HG02943 (cell line): Measurements from ENCODE around the gene KIF22.
A peak's percentile ranks its signal among the peaks of the same experiment; 100 is the strongest.
"Not testable (repeated sequence)": the region's sequence is repeated elsewhere in the genome, so short reads cannot be mapped to it uniquely, and the experiment has no call there.

Source experiments
- ATAC-seq: cut with Tn5 transposase; IDR thresholded peaks from one replicate; pipeline ENCODE4 v1.9.1; 2021; ENCODE audit warnings: mild to moderate bottlenecking, low read depth, moderate library complexity; ENCODE audit not compliant: unreplicated experiment

Gene KIF22

DNA sequence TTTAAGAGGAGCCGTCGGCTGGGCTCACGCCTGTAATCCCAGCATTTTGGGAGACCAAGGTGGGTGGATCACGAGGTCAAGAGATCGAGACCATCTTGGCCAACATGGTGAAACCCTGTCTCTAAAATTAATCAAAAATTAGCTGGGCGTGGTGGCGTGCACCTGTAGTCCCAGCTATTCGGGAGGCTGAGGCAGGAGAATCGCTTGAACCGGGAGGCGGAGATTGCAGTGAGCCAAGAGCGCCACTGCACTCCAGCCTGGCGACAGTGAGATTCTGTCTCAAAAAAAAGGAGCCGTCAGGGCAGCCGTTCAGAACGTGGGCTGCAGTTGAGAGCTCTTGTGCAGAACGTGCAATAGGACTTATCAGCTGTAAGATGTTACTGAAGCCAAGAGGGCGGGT is 2.6 kb downstream of the KIF22 start:
- not testable (repeated sequence) for ATAC-seq

- no peak for ATAC-seq
Observed at GRCh38 chr16:29794231-29794710, 3.7 kb downstream of the KIF22 start.

DNA sequence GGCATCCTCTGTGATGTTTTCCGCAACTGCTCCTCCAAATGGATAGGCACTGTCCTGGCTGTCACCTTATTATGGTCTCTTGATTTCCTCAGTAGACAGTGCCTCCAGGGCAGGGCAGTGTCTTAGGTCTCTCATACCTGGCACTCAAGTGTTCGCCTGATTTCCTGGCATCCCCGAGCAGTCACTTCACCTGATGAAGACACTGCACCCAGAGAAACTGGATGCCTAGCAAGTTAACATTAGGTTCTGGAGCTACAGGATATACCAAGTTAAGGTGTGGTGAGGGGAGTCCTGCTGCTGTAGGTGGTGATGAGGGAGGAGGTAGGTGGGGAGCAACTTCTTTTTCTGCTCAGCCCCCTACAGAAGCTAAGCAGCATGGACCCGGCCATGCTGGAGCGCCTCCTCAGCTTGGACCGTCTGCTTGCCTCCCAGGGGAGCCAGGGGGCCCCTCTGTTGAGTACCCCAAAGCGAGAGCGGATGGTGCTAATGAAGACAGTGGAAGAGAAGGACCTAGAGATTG is 11.9 kb downstream of the KIF22 start:
- ATAC-seq: no peak

GRCh38 chr16:29804020-29804419 is 13.5 kb downstream of the KIF22 start:
- no peak for ATAC-seq

GRCh38 chr16:29804455-29805231 is 14.1 kb downstream of the KIF22 start:
- no peak for ATAC-seq

DNA sequence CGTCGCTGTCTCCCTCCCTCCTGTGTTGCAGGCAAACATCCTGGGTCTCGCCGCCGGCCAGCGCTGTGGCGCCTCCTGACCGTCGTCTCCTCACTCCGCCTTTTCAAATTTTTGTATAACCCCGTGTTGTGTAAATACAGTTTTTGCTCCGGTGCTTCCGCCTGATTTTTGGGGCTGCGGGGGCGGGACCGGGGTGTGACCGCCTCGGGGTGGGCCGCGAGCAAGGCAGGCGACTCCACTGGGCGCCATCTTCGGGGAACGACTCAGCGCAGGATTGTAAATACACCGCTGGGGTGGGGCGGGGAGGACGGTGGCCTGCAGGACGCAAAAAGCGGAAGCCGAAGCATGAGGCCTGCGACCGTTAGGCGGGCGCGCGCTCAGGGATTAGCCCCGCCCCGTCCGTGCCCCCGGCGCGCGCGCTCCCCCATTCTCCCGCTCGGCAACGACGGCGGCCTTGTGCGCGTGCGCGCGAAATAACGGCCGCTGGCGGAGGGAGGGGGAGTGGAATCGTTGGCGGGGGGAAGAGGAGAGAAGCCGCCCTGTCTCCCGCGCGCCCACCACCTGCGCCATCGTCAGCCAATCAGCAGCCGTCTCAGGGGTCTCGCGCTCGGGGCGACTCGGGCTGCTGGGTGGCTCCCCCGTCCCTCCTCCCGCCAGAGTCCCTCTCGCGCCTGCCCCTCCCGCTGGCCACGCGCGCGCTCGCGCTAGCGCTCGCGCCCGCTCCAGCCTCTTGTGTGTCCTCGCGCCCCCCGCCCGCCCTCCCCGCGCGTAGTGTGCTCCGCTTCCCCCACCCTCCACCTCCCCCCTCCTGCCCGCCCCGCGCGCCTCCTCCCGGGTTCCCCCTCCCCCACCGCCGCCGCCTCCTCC is 14.9 kb downstream of the KIF22 start:
- ATAC-seq: peak; percentile 54

DNA sequence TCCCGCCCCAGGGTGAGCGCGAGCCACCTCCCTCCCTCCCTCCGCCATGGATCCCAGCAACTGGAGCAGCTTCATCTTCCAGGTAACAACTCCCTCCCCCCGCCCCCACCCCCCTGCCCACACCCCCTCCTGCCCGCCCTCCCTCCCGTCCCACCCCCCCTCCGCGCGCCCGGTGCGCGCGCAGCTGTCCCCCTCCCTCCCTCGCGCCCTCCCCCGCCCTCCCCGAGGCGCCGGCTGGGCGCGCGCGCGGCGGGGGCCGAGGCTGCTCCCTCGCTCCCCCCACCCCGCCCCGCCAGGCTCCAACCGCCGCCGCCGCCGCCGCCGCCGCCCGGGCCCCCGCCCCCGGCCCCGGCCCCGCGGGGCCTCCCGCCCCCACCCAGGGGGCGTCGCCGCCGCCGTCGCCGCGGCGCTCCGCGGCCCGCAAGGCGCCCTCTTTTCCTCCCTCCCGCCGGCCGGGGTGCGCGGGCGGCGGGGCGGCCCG is 15.6 kb downstream of the KIF22 start, which contains the start of gene MAZ:
TSS of gene MAZ (plus strand) at position 431 of the 481 bp plus-strand sequence. CDS start 173 bp downstream, outside the sequence.
- no peak for ATAC-seq

DNA sequence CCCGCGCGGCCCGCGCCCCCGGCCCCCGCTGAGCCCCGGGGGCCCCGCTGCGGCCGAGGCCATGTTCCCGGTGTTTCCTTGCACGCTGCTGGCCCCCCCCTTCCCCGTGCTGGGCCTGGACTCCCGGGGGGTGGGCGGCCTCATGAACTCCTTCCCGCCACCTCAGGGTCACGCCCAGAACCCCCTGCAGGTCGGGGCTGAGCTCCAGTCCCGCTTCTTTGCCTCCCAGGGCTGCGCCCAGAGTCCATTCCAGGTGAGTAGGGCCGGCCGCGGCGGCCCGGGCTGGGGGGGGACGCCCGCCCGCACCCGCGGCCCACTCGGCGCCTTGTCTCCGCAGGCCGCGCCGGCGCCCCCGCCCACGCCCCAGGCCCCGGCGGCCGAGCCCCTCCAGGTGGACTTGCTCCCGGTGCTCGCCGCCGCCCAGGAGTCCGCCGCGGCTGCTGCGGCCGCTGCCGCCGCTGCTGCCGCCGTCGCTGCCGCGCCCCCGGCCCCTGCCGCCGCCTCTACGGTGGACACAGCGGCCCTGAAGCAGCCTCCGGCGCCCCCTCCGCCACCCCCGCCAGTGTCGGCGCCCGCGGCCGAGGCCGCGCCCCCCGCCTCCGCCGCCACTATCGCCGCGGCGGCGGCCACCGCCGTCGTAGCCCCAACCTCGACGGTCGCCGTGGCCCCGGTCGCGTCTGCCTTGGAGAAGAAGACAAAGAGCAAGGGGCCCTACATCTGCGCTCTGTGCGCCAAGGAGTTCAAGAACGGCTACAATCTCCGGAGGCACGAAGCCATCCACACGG is 16.3 kb downstream of the KIF22 start:
- no peak for ATAC-seq

DNA sequence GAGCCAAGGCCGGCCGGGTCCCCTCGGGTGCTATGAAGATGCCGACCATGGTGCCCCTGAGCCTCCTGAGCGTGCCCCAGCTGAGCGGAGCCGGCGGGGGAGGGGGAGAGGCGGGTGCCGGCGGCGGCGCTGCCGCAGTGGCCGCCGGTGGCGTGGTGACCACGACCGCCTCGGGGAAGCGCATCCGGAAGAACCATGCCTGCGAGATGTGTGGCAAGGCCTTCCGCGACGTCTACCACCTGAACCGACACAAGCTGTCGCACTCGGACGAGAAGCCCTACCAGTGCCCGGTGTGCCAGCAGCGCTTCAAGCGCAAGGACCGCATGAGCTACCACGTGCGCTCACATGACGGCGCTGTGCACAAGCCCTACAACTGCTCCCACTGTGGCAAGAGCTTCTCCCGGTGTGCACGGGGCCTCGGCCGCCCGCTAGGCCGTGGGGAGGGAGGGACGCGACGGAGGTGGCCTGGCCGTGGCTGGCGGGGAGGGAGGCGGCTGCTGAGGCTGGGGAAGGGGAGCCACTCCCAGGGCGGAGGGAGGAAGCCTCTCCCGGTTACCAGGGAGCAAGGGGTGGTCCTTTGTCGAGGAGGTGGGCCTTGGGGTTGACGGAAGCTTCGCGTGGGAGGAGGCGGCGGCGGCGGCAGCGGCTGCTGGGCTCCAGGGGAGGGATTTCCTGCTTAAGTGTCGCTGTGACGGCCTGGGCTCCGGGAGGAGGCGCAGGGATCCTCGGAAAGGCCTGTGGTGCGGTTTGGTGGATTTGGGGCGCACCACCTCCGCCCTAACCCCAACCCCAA is 17.1 kb downstream of the KIF22 start:
- no peak for ATAC-seq

GRCh38 chr16:29808219-29808900 is 17.8 kb downstream of the KIF22 start:
- no peak for ATAC-seq

- no peak for ATAC-seq
Observed at GRCh38 chr16:29809031-29809747, 18.6 kb downstream of the KIF22 start.

- no peak for ATAC-seq
Observed at GRCh38 chr16:29809850-29810698, 19.5 kb downstream of the KIF22 start.

DNA sequence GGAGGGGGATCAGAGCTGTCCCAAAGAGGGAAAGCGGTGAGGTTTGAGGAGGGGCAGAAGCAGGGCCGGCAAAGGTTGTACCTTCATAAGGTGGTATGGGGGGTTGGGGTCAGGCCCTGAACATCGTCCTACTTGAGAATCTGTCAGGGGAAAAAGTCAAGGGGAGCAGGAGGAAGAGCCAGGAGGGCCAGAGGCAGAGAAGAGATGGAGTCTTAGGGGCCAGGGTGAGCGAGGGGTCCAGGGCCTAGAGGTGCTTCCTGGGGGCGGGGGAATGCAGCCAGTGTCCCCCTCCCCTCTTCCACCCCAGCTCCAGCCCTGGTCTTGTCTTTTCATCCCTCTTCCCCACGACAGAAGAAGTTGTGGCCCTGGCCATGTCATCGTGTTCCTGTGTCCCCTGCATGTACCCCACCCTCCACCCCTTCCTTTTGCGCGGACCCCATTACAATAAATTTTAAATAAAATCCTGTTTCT is 20.2 kb downstream of the KIF22 start:
- no peak for ATAC-seq

DNA sequence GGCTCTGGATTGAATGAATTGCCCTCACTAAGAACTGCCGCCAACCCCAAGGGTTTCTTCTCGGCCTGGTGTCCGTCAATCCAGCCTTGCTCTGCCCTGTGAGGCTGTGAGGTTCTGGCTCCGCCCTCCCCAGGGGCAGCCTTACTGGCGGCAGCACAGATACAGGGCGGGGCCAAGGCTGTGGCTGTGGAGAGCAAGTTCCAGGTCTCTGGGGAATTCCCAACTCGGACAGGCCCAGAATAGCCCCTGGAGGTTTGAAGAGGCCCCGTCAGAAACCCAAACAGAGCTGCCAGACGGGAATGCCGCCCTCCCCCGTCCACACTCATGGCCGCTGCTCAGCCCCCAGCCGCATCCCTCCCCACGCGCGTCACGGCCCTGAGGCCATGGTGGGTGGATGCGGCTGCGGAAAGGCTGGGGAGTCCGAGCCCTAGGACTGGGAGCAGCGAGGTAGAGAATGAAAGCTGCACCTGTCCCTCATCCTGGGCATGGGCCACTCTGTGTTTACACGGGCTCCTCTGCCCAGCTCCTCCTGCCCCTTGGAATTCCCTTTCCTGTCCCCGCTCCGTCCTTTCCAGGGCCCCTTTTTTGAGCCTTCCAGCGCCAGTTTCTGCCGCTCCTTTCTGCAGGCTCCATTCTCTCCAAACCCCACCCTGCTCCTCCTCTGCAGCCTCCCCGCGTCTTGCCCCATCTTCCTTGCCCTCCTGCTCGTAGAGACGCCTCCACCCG is 20.8 kb downstream of the KIF22 start:
- no peak for ATAC-seq

GRCh38 chr16:29811896-29812665 is 21.5 kb downstream of the KIF22 start, which contains the start of gene PRRT2:
TSS of gene PRRT2 (plus strand) at chr16:29812193. CDS start at chr16:29813055, 862 bp downstream.
- no peak for ATAC-seq
